Middle frontal gyrus (tissue), 1 donor: Measurements from ENCODE around the gene PLEKHA7.

Experiments
- DNase-seq: peaks from one replicate; pipeline ENCODE4 v3.0.0-alpha.2; 2015; ENCODE audit warnings: low spot score; ENCODE audit errors: extremely low spot score

PLEKHA7 gene

GRCh38 chr11:16854979-16855378, 159.2 kb downstream of the PLEKHA7 start:
- DNase-seq, result no peak

- no peak for DNase-seq
These were observed 160.4 kb downstream of the PLEKHA7 start for GRCh38 chr11:16853859-16854258.

- no peak for DNase-seq
These were observed 160.9 kb downstream of the PLEKHA7 start for GRCh38 chr11:16853266-16853665.

- DNase-seq, result no peak
These were observed 167.9 kb downstream of the PLEKHA7 start for GRCh38 chr11:16846305-16846704.

GRCh38 chr11:16844268-16844771, 169.9 kb downstream of the PLEKHA7 start:
- no peak for DNase-seq

- no peak for DNase-seq
These were observed 170.9 kb downstream of the PLEKHA7 start for GRCh38 chr11:16843294-16843693.

GRCh38 chr11:16841984-16842383, 172.2 kb downstream of the PLEKHA7 start:
- no peak for DNase-seq

- DNase-seq, result no peak
These were observed 172.7 kb downstream of the PLEKHA7 start for GRCh38 chr11:16841481-16841880.

GRCh38 chr11:16840951-16841350, 173.3 kb downstream of the PLEKHA7 start:
- DNase-seq, result no peak

GRCh38 chr11:16839821-16840220, 174.4 kb downstream of the PLEKHA7 start:
- no peak for DNase-seq

- no peak for DNase-seq
These were observed 179.8 kb downstream of the PLEKHA7 start for GRCh38 chr11:16834384-16834783.

- no peak for DNase-seq
These were observed 181.2 kb downstream of the PLEKHA7 start for GRCh38 chr11:16833026-16833425.

GRCh38 chr11:16832193-16832539, 182.0 kb downstream of the PLEKHA7 start:
- no peak for DNase-seq

GRCh38 chr11:16831316-16832192, 182.7 kb downstream of the PLEKHA7 start:
- DNase-seq, result no peak

- DNase-seq, result no peak
These were observed 187.1 kb downstream of the PLEKHA7 start for GRCh38 chr11:16827139-16827538.

GRCh38 chr11:16825968-16826367, 188.2 kb downstream of the PLEKHA7 start:
- no peak for DNase-seq

- DNase-seq, result no peak
These were observed 189.1 kb downstream of the PLEKHA7 start for GRCh38 chr11:16825101-16825500.

GRCh38 chr11:16820324-16821092, 193.7 kb downstream of the PLEKHA7 start:
- peak; percentile 72 for DNase-seq

GRCh38 chr11:16818284-16818683, 195.9 kb downstream of the PLEKHA7 start:
- no peak for DNase-seq

GRCh38 chr11:16817351-16817750, 196.9 kb downstream of the PLEKHA7 start:
- DNase-seq, result no peak

- DNase-seq, result no peak
These were observed 197.6 kb downstream of the PLEKHA7 start for GRCh38 chr11:16816358-16817270.
